ENCODE measurements around the gene EHMT1.
A peak's percentile ranks its signal among the peaks of the same experiment; 100 is the strongest.

DNA sequence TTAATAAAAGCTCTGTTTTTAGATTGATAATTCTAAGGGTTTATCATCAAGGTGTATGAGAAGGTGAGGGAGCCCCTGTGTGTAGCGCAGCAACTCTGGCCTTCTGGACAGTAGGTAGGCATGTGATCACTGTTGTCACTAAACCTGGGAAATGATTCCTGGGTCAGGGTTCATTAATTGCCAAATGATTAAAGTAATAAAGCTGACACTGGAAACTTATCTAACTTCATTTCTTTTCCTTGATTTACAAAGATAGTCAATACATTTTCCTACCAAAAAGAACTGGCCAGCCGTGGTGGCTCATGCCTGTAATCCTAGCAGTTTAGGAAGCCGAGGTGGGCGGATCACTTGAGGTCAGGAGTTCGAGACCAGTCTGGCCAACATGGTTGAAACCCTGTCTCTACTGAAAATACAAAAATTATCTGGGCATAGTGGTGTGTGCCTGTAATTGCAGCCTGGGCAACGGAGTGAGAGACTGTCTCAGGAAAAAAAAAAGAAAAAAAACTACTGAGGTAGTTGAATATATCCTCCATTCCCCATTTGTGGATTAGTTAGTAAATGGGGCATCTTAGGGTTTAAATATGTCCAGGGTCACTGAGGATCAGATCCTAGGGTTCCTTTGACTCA is 2.4 kb downstream of the EHMT1 start:
- TF ChIP-seq, protein P1, sequence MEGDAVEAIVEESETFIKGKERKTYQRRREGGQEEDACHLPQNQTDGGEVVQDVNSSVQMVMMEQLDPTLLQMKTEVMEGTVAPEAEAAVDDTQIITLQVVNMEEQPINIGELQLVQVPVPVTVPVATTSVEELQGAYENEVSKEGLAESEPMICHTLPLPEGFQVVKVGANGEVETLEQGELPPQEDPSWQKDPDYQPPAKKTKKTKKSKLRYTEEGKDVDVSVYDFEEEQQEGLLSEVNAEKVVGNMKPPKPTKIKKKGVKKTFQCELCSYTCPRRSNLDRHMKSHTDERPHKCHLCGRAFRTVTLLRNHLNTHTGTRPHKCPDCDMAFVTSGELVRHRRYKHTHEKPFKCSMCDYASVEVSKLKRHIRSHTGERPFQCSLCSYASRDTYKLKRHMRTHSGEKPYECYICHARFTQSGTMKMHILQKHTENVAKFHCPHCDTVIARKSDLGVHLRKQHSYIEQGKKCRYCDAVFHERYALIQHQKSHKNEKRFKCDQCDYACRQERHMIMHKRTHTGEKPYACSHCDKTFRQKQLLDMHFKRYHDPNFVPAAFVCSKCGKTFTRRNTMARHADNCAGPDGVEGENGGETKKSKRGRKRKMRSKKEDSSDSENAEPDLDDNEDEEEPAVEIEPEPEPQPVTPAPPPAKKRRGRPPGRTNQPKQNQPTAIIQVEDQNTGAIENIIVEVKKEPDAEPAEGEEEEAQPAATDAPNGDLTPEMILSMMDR (IDR thresholded peaks at IDR 0.05), result peak; percentile 56
- no peak for TF ChIP-seq EZH2 (IDR thresholded peaks at IDR 0.05; ENCODE audit: borderline replicate concordance, insufficient read depth, low read depth, low read length, poor library complexity, severe bottlenecking)
